NB4 (cell line): Measurements from ENCODE around the gene REXO1.

Experiments used
- CTCF ChIP-seq: IDR thresholded peaks from one replicate; pipeline ENCODE4 v1.5.1; 2012; ENCODE audit warnings: low read depth, low read length
- MAX ChIP-seq: IDR thresholded peaks from 2 replicates; pipeline ENCODE4 v1.6.1; 2011; ENCODE audit warnings: low read depth, low read length
- MYC ChIP-seq: IDR thresholded peaks from 2 replicates; pipeline ENCODE4 v1.6.1; 2011; ENCODE audit warnings: low read depth, low read length
- POLR2A ChIP-seq: IDR thresholded peaks from 2 replicates; pipeline ENCODE4 v1.6.1; 2011; ENCODE audit warnings: mild to moderate bottlenecking; ENCODE audit not compliant: insufficient read length; ENCODE audit errors: extremely low read depth

GRCh38 chr19:1811942-1812425 is 36.3 kb downstream of the REXO1 start, which contains the start of gene ATP8B3:
- TF ChIP-seq POLR2A (peak; percentile 21), CTCF (no peak), MYC (no peak), MAX (no peak)
